Thyroid gland (tissue), 4 donors: ENCODE results near the gene MIA2.

Experiments used
- CTCF ChIP-seq, 6 experiments: fragments of 200-600 bp in 3 of 6; fragments of 450-650 bp in 3 of 6; sonication (generic) in 3 of 6; IDR thresholded peaks; one replicate each; pipeline ENCODE4 v1.5.1; 2016 to 2019; ENCODE audit warnings: antibody characterized with exemption in 6 of 6, mild to moderate bottlenecking in 2 of 6, inconsistent platforms in 1 of 6, moderate library complexity in 1 of 6
- POLR2A ChIP-seq, 2 donors: fragments of 450-650 bp; IDR thresholded peaks; one replicate each; pipeline ENCODE4 v1.6.1; 2017; ENCODE audit warnings: antibody characterized with exemption in 2 of 2, mild to moderate bottlenecking in 2 of 2, moderate library complexity in 1 of 2

- TF ChIP-seq CTCF (IDR thresholded peaks at IDR 0.05), result no peak
- TF ChIP-seq POLR2A (IDR thresholded peaks at IDR 0.05), result no peak
These were observed 25.2 kb downstream of the MIA2 start for GRCh38 chr14:39258782-39259545.
